MM.1S (cell line): ENCODE results near the gene GAS5.

ENCODE experiments used
- EZH2 ChIP-seq: fragments of 300-600 bp; sonication (generic); optimal IDR thresholded peaks from 2 replicates; pipeline ENCODE3; 2017; ENCODE audit warnings: low read depth, mild to moderate bottlenecking, antibody characterized with exemption, low read length, mixed read lengths
- EZH2phosphoT487 ChIP-seq: fragments of 300-600 bp; sonication (generic); IDR thresholded peaks from 2 replicates; pipeline ENCODE4 v1.6.1; 2018; ENCODE audit warnings: antibody characterized with exemption, low read length
- TF ChIP-seq, protein P1 (sequence below): fragments of 300-600 bp; sonication (generic); IDR thresholded peaks from 2 replicates; pipeline ENCODE4 v1.5.1; 2016; ENCODE audit warnings: antibody characterized with exemption, low read length, mixed read lengths

DNA sequence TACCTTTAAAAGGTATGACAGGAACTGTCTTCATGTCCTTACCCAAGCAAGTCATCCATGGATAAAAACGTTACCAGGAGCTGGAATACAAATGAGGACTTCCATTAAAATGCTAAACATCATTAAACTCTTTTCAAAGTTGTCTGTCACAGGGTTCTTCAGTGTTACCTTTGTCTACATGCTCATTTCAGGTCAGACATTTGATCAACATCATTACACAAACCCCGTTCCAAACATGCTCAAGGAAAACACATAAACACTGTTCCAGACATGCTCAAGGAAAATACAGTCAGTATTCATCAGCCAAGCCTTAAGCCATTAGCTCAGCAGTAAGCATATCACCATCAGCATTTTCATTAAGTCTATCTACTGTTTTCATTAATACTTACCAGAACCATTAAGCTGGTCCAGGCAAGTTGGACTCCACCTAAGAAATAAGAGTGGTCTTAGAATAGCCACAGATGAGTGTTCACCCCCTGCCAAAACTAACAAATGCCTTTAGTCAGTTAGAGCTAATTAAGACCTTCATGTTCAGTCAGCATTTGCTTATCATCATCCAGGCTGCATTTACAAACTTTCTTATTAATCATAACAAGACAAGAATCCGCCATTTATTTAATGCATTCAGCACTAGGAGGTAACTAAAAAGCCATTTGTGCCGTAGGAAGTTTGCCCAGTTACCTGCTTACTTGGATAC is 2.2 kb downstream of the GAS5 start:
- TF ChIP-seq EZH2phosphoT487, result no peak
- TF ChIP-seq, protein P1, sequence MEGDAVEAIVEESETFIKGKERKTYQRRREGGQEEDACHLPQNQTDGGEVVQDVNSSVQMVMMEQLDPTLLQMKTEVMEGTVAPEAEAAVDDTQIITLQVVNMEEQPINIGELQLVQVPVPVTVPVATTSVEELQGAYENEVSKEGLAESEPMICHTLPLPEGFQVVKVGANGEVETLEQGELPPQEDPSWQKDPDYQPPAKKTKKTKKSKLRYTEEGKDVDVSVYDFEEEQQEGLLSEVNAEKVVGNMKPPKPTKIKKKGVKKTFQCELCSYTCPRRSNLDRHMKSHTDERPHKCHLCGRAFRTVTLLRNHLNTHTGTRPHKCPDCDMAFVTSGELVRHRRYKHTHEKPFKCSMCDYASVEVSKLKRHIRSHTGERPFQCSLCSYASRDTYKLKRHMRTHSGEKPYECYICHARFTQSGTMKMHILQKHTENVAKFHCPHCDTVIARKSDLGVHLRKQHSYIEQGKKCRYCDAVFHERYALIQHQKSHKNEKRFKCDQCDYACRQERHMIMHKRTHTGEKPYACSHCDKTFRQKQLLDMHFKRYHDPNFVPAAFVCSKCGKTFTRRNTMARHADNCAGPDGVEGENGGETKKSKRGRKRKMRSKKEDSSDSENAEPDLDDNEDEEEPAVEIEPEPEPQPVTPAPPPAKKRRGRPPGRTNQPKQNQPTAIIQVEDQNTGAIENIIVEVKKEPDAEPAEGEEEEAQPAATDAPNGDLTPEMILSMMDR, result no peak
- TF ChIP-seq EZH2, result no peak
